GM21360 (cell line): Measurements from ENCODE around the gene KHK.

ENCODE experiments used
- ATAC-seq: cut with Tn5 transposase; IDR thresholded peaks from one replicate; pipeline ENCODE4 v1.9.1; 2021; ENCODE audit warnings: mild to moderate bottlenecking, moderate library complexity; ENCODE audit not compliant: unreplicated experiment

Gene KHK

DNA sequence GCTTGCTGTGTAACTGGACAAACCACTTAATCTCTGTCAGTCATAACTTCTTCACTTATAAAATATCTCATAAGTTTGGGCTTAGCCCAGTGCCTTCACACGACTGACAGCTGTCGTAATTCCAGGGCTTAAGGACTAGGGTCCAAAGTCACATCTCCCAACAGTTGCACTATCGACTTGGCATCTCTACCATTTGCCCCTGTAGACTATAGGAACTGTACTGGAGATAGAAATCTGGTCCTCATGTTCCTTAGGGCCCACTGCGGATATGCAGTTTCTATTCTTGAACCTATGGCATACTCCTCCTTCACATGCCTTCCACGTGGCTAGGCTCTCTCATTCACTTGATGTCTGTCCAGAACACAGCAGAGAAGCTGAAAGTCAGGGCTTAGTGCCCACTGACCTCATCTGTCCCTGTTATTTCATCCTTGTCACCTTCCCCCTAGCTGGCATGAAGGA lies 39.7 kb downstream of the KHK start:
- ATAC-seq = no peak

DNA sequence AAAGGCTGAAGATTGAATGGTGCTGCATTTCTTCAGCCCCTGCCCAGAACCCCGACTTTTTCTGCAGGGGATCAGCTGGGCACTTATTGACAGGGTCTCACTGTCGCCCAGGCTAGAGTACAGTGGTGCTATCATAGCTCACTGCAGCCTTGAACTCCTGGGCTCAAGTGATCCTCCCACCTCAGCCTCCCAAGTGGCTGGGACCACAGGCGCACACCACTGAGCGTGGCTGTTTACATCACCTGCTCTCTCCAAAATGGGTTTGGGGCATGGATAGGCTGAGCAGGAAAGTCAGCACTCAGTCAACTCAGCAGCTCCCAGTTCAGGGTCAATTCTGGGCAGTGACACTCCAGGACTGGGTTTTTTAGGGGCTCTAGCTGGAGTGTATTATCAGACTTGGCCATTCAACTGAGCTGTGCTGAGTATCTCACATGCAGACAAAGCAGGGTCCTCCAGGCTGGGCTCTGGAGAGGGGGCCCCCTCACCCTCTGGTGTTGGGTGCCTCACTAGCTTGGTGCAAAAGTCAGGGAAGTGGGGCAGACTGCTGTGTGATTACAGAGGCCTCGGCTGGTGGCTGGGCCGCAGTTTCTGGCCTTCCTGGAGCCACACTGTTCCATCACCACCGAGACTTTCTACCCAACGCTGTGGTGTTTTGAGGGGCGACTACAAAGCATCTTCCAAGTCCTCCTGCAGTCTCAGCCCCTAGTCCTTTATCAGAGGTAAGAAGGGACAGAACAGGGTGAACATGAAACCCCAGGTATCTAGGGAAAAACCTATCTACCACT lies 41.5 kb downstream of the KHK start:
- ATAC-seq = no peak

DNA sequence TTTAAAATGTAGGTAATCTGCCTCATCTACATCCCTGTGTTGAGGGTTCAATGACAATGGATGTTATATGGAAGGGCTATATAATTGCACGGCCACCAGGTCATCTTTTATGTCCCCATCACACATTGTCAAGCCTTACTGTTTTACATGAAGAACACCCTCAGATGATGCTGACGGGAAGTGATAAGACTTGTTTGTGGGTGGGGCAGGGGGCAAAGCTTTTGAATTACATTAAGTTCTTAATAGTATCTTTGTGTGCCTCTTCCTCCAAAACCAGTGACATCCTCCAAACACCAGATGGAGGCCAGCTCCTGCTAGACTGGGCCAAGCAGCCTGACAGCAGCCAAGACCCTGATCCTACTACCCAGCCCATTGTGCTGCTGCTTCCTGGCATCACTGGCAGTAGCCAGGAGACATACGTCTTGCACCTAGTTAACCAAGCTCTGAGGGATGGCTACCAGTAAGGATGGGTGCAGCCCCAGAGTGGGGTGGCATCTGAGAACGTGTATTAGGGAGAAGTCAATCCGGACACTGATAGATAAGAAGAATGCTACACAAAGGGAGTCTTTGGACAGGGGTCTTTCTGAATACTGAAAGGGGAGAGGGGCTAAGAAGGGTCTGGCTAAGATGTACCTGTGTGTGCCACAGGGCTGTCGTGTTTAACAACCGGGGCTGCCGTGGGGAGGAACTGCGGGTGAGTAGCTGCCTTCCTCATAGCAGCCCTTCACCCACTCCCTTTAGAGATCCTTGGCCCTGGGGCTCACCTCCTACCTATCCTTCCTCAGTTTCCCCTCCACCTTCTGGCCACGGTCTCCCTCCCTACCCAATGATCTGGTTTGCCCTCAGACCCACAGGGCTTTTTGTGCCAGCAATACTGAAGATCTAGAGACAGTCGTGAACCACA lies 42.3 kb downstream of the KHK start:
- ATAC-seq = no peak

DNA sequence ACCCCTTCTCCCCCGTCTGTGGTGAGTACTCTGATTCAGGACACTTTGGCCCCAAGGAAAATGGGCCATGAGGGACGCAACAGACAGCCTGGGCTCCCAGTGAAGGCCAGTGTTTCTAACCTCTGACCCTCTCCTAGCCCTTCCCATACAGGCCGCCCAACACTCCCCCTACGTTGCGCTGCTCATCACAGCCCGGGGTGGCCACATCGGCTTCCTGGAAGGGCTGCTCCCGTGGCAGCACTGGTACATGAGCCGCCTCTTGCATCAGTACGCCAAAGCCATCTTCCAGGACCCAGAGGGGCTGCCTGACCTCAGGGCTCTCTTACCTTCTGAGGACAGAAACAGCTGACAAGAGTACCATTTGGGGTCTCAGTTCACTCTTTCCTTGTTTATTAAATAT lies 43.8 kb downstream of the KHK start:
- ATAC-seq = no peak

DNA sequence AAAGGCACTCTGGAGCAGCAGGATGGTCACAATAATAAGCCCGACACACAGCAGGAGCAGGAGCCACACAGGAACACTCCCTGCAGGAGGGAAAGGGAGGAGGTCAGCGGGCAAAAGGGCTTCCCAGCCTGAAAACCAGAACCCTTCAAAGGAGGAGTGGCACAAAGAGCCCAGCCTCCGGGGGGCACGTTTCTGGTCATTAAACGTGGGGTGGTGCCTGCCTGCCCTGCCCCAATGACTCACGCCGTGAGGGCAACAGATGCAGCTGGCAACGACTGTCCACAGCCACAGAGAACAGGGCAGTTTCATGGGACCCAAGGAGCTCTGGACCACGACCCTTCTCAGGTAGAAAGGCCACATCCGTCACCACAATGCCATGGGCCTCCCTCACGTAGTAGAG lies 44.9 kb downstream of the KHK start:
- no peak for ATAC-seq

DNA sequence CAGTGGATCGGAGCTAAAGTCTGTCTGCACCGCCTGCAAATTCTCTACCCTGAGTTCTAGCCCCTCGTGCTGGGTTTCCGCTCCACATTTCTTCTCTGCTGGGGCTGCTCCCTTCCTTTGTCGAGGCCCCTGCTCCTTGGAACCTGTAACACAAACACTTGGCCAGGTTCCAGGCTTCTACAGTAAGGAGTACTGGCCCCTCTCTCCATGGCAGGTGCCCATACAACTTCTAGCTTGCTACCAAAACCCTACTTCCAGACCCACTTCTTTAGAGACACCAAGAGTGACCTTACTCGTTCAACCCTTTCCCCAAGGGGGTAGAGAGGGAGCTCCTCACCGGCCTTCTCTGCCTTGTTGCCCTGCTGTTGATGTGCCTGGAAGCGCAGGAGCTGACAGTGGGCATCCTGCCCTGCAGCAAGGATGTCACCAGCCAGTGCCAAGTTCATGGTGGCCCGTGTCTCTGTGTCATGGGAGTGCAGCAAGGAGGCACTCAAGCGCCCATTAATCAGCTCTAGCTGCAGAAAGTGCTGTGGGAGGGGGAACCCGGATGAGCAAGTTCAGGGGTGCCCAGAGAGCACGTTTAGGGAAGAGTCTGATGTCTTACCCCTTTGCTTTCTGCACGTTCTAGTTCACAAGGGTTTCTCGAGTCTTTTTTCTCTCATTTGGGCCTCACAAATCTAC lies 46.8 kb downstream of the KHK start:
- peak; percentile 13 for ATAC-seq

DNA sequence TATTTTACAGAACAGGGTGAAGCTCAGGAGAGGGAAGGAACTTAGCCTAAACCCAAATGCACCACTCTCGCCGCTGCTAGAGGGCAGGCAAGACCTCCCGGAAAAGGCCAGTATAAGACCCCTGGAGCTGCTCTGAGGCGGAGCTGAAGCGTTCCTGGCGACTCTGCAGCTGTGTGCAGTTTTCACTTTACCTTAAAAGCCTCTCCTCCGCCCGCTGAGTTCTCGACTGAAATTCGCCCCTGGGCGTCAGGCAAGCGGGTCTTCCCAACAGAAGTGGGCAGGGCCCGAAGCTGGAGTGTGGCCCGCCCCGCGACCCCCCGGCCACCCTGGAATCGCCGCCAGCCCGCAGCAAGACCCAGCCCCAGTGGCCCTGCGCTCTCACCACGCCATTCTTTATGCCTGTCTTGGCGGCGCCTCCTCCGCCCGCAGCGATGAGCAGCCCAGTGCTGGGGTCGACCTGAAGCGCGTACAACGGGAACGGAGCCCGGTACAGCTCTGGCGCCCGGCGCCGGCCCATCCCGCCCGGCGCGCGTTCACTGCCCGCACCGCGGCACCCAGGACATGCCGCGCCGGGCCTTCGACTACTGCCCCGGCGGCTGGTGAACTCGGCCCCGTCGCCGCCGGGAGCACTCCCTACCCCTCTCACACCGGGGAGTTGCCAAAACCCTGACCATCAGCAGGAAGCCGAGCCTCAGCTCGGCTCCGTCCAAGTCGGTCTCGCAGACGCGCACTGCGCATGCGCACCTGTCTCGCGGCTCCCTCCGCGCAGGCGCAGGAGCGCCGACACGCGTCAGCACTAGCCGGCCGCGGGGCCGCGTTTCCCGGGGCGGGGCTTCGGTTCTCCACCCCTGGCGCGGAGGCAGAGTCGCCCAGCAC lies 47.6 kb downstream of the KHK start, which contains the start of gene PREB:
TSS of gene PREB (minus strand) at position 732 of the 876 bp plus-strand sequence. CDS start at position 517, 215 bp downstream.
- peak; percentile 77 for ATAC-seq

DNA sequence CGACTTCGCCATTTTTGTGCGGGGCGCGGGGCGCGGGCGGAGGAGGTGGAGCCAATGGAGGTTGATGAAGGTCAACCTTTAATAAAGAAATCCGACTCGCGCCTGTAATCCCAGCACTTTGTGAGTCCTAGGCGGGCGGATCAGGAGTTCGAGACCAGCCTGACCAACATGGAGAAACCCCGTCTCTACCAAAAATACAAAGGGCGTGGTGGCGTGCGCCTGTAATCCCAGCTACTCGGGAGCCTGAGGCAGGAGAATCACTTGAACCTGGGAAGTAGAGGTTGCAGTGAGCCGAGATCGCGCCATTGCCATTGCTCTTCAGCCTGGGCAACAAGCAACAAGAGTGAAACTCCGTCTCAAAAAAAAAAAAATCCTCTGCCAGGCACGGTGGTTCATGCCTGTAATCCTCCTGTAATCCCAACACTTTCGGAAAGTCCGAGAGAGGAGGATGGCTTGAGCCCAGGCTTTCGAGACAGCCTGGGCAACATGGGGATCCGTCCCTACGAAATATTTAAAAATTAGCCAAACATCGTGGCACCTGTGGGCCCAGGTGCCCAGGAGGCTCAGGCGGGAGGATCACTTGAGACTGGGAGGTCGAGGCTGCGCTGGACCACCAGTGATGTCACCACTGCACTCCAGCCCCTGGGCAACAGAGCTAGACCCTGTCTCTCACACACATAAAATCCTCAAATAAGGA lies 48.4 kb downstream of the KHK start:
- no peak for ATAC-seq

DNA sequence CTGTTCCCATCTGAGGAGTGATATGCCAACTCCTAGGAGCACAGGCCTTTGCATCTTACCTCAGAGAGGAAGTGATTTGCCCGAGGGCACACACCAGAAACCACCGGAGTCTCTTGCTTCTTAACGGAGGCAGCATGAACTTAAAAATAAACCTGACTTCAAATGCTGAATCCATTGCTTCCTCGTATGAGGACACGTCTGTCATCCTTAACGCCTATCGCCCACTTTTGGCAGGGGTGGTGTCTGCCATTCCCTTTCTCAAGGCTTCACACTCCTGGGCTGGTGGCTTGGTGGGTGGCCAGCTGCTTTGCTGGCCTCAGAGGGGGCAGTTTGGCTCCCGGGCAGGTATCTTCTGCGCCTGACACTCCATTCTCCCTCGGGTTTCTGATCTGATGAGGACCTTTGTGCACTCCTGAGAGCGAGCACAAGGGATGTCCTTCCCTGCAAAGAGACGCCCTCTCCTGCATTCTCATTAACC lies 48.9 kb downstream of the KHK start:
- no peak for ATAC-seq

DNA sequence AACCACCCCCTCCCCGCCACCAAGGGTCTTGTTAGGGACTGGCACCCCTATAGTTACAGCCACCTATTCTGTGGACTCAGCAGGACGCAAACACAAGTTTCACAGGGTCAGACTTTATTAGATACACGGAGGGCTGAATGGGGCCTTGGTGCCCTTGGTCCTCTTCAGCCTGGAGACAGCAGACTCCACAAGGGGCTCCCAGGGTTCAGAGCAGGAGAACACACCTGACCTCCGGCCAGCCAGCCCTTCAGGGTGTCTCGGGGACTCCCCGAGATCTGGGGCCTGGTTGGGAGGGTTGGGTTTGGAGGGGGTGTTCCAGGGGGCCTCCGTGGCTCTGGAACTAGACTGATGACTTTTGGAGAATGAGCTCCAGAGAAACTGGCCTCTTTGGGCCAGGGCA lies 50.2 kb downstream of the KHK start:
- no peak for ATAC-seq

DNA sequence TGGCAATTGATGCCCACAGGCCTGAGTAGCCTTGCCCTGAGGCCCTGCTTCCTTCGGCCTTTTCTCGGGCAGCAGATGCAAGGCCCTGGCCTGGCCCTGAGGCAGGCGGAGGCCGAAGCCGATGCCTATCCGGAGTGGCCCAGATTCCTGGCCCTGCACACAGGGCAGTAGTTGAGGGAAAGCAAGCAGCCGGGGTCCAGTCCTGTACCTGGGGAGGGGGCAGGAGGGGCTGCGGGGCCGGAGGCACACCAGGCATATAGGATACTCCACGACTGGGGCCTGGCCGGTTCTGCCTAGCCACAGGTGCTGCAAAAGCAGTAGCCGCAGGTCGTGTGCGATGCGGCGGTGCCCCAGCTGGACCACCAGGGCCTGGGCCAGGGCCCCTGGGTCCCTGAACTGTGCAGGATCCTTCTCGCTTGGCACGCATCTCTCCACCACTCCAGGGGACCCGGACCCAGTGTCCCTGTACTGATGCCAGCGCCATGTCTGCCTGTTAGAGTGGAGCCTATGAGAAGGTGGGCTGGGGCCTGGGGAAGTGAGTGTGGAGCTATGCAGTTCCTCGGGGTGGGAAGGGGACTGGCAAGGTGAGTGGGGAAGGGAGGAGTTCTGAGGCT lies 50.9 kb downstream of the KHK start:
- ATAC-seq = no peak

DNA sequence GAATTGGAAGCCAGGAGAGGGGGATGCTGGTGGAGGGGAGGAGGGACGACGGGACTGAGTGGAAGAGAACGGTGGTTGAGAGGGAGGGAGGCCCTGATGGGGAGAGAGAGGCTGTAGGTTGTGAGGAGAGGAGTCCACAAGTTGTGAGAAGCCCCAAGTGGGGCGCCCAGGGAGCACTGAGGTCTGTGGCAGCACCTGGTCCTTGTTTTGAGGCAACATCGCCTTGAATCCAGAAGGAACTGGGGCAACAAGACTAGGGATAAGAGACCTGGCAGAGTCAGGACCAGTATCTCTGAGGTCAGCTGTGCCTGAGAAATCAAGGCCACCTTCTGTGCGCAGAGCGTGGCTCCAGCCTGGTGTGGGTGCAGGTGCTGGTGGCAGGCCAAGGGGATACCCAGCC lies 51.5 kb downstream of the KHK start:
- ATAC-seq = no peak

DNA sequence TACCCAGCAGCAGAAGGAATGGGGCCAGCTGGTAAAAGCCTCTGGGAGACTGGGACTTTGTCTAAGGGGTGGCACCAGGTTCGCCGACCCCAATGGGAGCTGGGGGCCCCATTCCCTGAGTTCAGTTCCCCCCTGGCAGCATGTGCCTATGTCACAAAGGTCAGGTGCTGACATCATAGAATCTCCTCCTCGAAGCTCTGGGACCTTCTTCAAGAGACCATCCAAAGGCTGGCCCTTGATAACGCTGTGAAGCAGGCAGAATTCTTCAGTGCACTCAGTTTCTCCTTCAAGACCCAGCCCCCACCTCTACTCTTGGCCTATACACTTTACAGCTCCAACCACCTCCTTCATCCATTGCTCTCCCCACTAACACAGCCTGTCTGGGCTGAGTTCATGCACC lies 52.7 kb downstream of the KHK start, which contains the start of gene PRR30:
TSS of gene PRR30 (minus strand) at position 101 of the 400 bp plus-strand sequence. CDS start 1,081 bp downstream, outside the sequence.
- no peak for ATAC-seq

DNA sequence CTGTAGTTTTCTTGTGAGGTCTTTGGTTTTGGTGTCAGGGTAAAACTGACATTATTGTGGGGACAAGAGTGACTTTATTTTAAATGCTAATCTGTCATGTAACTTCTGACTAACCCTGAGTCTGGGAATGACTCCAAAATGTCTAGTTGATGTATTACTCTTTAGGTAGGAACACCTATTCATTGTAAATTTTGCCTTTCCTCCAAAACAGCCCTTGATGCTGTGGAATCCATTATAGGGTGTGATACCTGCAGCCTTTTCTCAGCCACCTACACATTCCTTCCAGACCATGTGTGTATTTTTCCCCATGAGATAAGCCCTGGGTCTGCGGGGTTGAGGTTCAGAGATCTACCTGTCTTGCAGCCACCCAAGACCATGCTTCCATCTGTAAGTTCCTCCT lies 56.7 kb downstream of the KHK start:
- no peak for ATAC-seq

DNA sequence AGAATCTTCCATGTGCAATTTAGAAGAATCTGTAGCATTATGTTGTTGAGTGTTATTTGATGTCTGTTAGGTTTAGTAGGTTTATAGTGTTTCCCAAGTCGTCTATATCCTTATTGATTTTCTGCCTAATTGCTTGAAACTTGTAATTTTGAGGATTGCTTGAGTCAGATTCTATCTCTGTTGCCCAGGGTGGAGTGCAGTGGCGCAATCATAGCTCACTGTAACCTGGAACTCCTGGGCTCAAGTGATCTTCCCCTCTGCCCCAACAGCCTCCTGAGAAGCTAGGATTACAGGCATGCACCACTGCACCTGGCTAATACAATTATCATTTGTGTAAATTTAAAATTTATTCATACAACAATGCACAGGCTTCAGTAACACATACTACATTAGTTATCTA lies 59.1 kb downstream of the KHK start:
- ATAC-seq = no peak

DNA sequence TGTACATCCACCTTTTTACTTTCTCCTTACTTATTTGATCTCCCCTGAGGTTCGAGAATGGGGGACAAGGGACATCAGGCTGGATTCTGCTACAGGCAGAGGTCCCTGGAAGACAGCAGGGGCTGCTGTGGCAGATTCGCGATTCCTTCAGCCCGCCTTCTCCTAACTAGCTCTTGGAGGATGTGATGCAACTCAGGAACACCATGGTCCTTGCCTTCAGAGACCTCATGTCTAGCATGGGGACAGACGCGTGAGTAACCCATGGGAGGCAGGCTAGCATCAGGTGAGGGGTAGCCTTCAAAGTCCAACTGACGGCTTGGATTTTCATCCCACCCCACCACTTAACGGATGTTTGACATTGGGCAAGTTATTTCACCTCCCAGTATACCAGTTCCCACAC lies 61.4 kb downstream of the KHK start:
- no peak for ATAC-seq

DNA sequence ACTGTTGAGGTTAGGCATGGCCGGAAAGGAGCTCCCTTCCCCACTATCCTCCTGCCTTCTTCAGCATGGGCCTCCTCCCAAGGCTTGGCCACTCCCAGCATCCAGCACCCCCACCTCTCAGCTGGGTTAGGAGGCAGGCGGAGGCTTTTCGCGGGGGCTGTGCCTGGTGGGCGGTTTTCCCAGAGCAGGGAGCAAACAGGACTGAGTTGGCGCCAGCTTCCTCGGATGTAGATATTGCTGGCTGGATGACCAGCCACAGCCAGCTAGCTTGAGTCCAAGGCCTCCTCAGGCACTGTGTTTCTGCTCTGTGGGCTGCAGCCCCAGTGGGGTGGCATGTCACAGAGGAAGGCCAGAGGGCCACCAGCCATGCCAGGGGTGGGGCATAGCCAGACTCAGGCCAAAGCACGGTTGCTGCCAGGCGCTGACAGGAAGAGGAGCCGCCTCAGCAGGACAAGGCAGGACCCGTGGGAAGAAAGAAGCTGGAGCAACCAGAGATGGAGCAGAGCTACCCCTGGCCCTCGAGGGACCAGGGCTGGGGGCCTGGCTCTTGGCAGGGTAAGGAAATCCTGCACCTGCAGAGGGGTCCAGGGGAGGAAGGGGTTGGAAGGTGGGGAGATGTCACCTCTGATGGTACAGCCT lies 62.3 kb downstream of the KHK start, which contains the start of gene TCF23:
TSS of gene TCF23 (plus strand) at position 204 of the 639 bp plus-strand sequence. CDS start at position 334, 130 bp downstream.
- ATAC-seq = no peak
